CD14-positive monocyte (primary cell): ENCODE measurements around the gene IGF2BP3. TPM values are rescaled to one million over a fixed set of nuclear protein-coding genes. Genes with fewer than 3 reads are reported as not detected.

Experiments
- DNase-seq, 3 donors: peaks; one replicate each; pipeline ENCODE4 v3.0.0-alpha.2; 2011 to 2022
- H2AFZ ChIP-seq: 2 replicates; pipeline ENCODE4 v1.6.0; 2012; ENCODE audit warnings: mild to moderate bottlenecking, low read depth, low read length, inconsistent platforms; ENCODE audit not compliant: insufficient read depth, poor library complexity, severe bottlenecking
- H3K27ac ChIP-seq, 2 donors: 1 replicate in 1 of 2; 2 replicates in 1 of 2; pipeline ENCODE4 v1.5.1; 2012 to 2013; ENCODE audit warnings: low read length in 2 of 2, control low read depth in 1 of 2, inconsistent platforms in 1 of 2, low read depth in 1 of 2, mild to moderate bottlenecking in 1 of 2
- H3K27me3 ChIP-seq, 2 donors: one replicate each; pipeline versions ENCODE4 v1.6.0 to v1.6.1; 2011 to 2013; ENCODE audit warnings: low read length in 2 of 2; ENCODE audit not compliant: control insufficient read depth in 2 of 2, insufficient read depth in 2 of 2
- H3K36me3 ChIP-seq, 2 donors: replicated peaks in 1 of 2; 1 replicate in 1 of 2; 2 replicates in 1 of 2; pipeline versions ENCODE4 v1.5.1 to v1.6.1; 2012 to 2013; ENCODE audit warnings: low read length in 2 of 2, control low read depth in 1 of 2, inconsistent platforms in 1 of 2, mild to moderate bottlenecking in 1 of 2; ENCODE audit not compliant: insufficient read depth in 2 of 2, control insufficient read depth in 1 of 2
- H3K4me1 ChIP-seq, 2 donors: 1 replicate in 1 of 2; 2 replicates in 1 of 2; pipeline versions ENCODE4 v1.5.1 to v1.6.1; 2012 to 2013; ENCODE audit warnings: low read length in 2 of 2, control low read depth in 1 of 2, inconsistent platforms in 1 of 2, mild to moderate bottlenecking in 1 of 2, moderate library complexity in 1 of 2; ENCODE audit not compliant: insufficient read depth in 2 of 2, control insufficient read depth in 1 of 2
- H3K4me2 ChIP-seq: replicated peaks from 2 replicates; pipeline ENCODE3; 2012; ENCODE audit warnings: low read length, moderate library complexity, mild to moderate bottlenecking; ENCODE audit not compliant: poor library complexity, severe bottlenecking; ENCODE audit errors: extremely low read depth
- H3K4me3 ChIP-seq, 3 experiments: fragments of 200-600 bp in 1 of 3; sonication (generic) in 1 of 3; replicated peaks in 1 of 3; 1 replicate in 2 of 3; 2 replicates in 1 of 3; pipeline ENCODE4 v1.5.1; 2011 to 2013; ENCODE audit warnings: low read length in 3 of 3, mild to moderate bottlenecking in 3 of 3, control low read depth in 2 of 3, low read depth in 2 of 3, inconsistent platforms in 1 of 3, moderate library complexity in 1 of 3
- H3K79me2 ChIP-seq: 2 replicates; pipeline ENCODE4 v1.6.0; 2012; ENCODE audit warnings: mild to moderate bottlenecking, control low read depth, inconsistent platforms, low read length, moderate library complexity; ENCODE audit not compliant: insufficient read depth
- H3K9ac ChIP-seq: 2 replicates; pipeline ENCODE4 v1.6.0; 2017; ENCODE audit warnings: low read length, mild to moderate bottlenecking; ENCODE audit not compliant: insufficient read depth, poor library complexity, severe bottlenecking
- H3K9me3 ChIP-seq, 2 donors: replicated peaks in 1 of 2; 1 replicate in 1 of 2; 2 replicates in 1 of 2; pipeline versions ENCODE4 v1.5.1 to v1.6.1; 2012 to 2013; ENCODE audit warnings: low read length in 2 of 2, control low read depth in 1 of 2; ENCODE audit not compliant: control insufficient read depth in 1 of 2, insufficient read depth in 1 of 2
- H4K20me1 ChIP-seq: 2 replicates; pipeline ENCODE4 v1.6.0; 2012; ENCODE audit warnings: mild to moderate bottlenecking, low read length, control low read depth, moderate library complexity; ENCODE audit not compliant: insufficient read depth
- H3K27ac Mint-ChIP-seq, 7 donors: one replicate each; pipeline ENCODE4 v1.8.0; 2020; ENCODE audit warnings: mild to moderate bottlenecking in 7 of 7, mixed read lengths in 7 of 7, moderate library complexity in 6 of 7, inconsistent platforms in 2 of 7
- H3K27me3 Mint-ChIP-seq, 3 donors: one replicate each; pipeline ENCODE4 v1.8.0; 2021 to 2022; ENCODE audit warnings: low read depth in 3 of 3, mild to moderate bottlenecking in 3 of 3, mixed read lengths in 3 of 3, moderate library complexity in 3 of 3, inconsistent platforms in 1 of 3
- H3K36me3 Mint-ChIP-seq, 2 donors: one replicate each; pipeline ENCODE4 v1.8.0; 2020; ENCODE audit warnings: mixed read lengths in 2 of 2, inconsistent platforms in 1 of 2, mild to moderate bottlenecking in 1 of 2
- H3K4me1 Mint-ChIP-seq: one replicate; pipeline ENCODE4 v1.8.0; 2020; ENCODE audit warnings: mild to moderate bottlenecking, mixed read lengths
- H3K4me3 Mint-ChIP-seq, 2 donors: one replicate each; pipeline ENCODE4 v1.8.0; 2020; ENCODE audit warnings: mild to moderate bottlenecking in 2 of 2, mixed read lengths in 2 of 2, moderate library complexity in 1 of 2
- H3K9me3 Mint-ChIP-seq, 7 donors: one replicate each; pipeline ENCODE4 v1.8.0; 2020 to 2022; ENCODE audit warnings: mixed read lengths in 7 of 7, mild to moderate bottlenecking in 6 of 7, moderate library complexity in 6 of 7, inconsistent platforms in 2 of 7
- WGBS: methylation state at CpG from one replicate; pipeline ENCODE4 v1.1.5; 2013; ENCODE audit warnings: missing lambda C conversion rate; ENCODE audit not compliant: insufficient coverage; 5-methylcytosine and 5-hydroxymethylcytosine counted together
- intact Hi-C, 2 donors: fragments of 100-400 bp; cut with micrococcal nuclease; formaldehyde crosslinking; loops; one replicate each; pipeline versions ENCODE4 v1.15.0 to v1.15.1; 2023
- polyA plus RNA-seq, 3 donors: library from polyadenylated mRNA; depleted of rRNA in 1 of 3; unstranded in 2 of 3; stranded (reverse) in 1 of 3; fragments of 300-500 nt in 2 of 3; fragments of >200 nt in 1 of 3; fragmentation: Illumina TruSeq in 2 of 3; gene quantifications; 1 replicate in 2 of 3; 2 replicates in 1 of 3; pipeline ENCODE4 v1.2.3, GENCODE V29; 2012 to 2021
- TF ChIP-seq, protein P1 (sequence below): fragments of 200-600 bp; IDR thresholded peaks from one replicate; pipeline ENCODE4 v1.8.0; 2022; ENCODE audit warnings: antibody characterized with exemption, mild to moderate bottlenecking

The IGF2BP3 gene
- polyA plus RNA-seq, 3 donors, result 0.60 to 5.3 (median 3.2) TPM

DNA sequence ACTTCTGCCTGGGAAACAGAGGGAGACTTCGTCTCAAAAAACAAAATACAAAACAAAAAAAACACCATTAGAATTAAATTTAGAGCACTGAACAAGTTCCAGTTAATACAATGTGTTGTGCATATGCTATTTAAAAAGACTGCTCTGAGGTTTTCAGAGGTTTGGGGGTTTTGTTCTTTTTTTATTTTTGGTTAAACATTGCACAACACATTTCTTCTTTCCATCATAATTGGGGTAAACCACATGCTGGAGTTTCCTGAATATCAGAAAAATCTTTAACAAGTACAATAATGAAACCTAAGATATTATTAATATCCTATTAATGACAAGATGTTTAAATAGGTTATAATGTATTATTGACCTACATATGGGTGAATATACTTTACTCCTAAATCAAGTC is 26.3 kb downstream of the IGF2BP3 start:
- no peak overlapping the region for H3K4me3 ChIP-seq
- H3K36me3 Mint-ChIP-seq, result no peaks in the 10 kb centered on the region
- peak overlapping the region in 1 of 2 donors; percentile 27 for H3K4me3 Mint-ChIP-seq
- TF ChIP-seq, protein P1, sequence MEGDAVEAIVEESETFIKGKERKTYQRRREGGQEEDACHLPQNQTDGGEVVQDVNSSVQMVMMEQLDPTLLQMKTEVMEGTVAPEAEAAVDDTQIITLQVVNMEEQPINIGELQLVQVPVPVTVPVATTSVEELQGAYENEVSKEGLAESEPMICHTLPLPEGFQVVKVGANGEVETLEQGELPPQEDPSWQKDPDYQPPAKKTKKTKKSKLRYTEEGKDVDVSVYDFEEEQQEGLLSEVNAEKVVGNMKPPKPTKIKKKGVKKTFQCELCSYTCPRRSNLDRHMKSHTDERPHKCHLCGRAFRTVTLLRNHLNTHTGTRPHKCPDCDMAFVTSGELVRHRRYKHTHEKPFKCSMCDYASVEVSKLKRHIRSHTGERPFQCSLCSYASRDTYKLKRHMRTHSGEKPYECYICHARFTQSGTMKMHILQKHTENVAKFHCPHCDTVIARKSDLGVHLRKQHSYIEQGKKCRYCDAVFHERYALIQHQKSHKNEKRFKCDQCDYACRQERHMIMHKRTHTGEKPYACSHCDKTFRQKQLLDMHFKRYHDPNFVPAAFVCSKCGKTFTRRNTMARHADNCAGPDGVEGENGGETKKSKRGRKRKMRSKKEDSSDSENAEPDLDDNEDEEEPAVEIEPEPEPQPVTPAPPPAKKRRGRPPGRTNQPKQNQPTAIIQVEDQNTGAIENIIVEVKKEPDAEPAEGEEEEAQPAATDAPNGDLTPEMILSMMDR, result no peak
- no peak overlapping the region for H2AFZ ChIP-seq
- no peak overlapping the region for H3K27ac ChIP-seq
- H3K9me3 ChIP-seq, result no peaks in the 10 kb centered on the region
- intact Hi-C loops, result no loop called here
- H3K4me1 ChIP-seq, result peaks cover 0 to 5% of the 10 kb centered on the region in 2 donors
- H3K9me3 Mint-ChIP-seq, result peaks cover 0 to 2% (median 0%) of the 10 kb centered on the region in 7 donors
- peaks cover 13% of the 10 kb centered on the region for H3K4me1 Mint-ChIP-seq
- no peak overlapping the region for H3K9ac ChIP-seq
- no peak overlapping the region for H3K4me2 ChIP-seq
- no peaks in the 10 kb centered on the region for H4K20me1 ChIP-seq
- H3K79me2 ChIP-seq, result no peaks in the 10 kb centered on the region
- no peaks in the 10 kb centered on the region for H3K36me3 ChIP-seq
- peaks cover 24 to 58% (median 29%) of the 10 kb centered on the region in 3 donors for H3K27me3 Mint-ChIP-seq
- peaks cover 0 to 21% of the 10 kb centered on the region in 2 donors for H3K27me3 ChIP-seq
- no peak for DNase-seq
- H3K27ac Mint-ChIP-seq, result no peak overlapping the region
- WGBS, result no CpG with 5 or more reads among the region's 1 CpG

DNA sequence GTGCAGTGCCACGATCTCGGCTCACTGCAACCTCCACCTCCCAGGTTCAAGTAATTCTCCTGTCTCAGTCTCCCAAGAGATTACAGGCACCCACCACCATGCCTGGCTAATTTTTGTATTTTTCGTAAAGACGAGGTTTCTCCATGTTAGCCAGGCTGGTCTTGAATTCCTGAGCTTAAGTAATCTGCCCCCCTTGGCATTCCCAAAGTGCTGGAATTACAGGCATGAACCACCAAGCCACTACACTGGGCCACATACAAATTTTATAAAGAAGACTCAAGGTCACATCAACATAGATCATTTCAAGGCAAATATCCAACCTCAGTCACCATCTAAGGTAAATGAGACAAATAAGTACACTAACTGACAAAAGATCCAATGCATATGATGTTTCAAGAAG is 32.1 kb downstream of the IGF2BP3 start:
- Histone ChIP-seq H3K9me3 (no peaks in the 10 kb centered on the region), H3K4me1 (no peaks in the 10 kb centered on the region), H3K79me2 (no peaks in the 10 kb centered on the region), H3K4me3 (no peak overlapping the region), H3K27ac (no peak overlapping the region), H3K4me2 (no peak overlapping the region), H4K20me1 (no peaks in the 10 kb centered on the region), H3K36me3 (no peaks in the 10 kb centered on the region), H3K27me3 (peaks cover 0 to 2% of the 10 kb centered on the region in 2 donors), H2AFZ (no peak overlapping the region), H3K9ac (no peak overlapping the region)
- peaks cover 0 to 2% (median 0%) of the 10 kb centered on the region in 7 donors for H3K9me3 Mint-ChIP-seq
- WGBS, result 98% methylated on average over 4 of the region's 4 CpGs
- no peak overlapping the region for H3K4me3 Mint-ChIP-seq
- no peaks in the 10 kb centered on the region for H3K36me3 Mint-ChIP-seq
- H3K27ac Mint-ChIP-seq, result no peak overlapping the region
- H3K27me3 Mint-ChIP-seq, result peaks cover 8 to 23% (median 12%) of the 10 kb centered on the region in 3 donors
- intact Hi-C loops, result no loop called here
- H3K4me1 Mint-ChIP-seq, result no peaks in the 10 kb centered on the region
- TF ChIP-seq, protein P1, result no peak
- no peak for DNase-seq
